ENCODE data around the gene UBP1.

DNA sequence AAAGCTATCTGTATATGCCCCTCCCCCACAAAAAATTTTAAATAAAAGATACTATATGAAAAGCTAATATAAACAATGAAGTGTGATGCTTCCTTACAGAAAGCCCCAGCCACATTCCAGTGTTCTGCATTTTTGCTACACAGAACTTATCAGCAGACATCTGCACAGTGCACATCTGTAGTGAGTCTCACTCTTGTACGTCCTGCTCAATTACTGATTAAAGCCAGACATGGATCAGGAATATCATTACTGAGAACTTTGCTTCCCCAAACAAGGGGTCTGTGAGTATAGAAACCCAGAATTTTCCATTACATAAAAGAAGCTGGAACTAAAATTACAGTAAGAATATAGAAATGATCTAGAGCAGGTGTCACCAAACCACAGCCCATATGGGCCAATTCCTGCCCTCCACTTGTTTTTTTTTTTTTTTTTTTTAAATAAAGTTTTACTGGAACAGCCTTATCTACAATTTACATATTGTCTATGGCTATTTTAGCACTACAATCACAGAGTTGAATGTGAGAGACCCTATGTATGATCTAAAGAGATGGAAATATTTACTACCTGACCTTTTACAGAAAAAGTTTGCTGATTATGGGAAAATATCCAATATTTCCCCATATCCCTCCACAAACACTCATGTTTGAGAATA lies 45.7 kb downstream of the UBP1 start:
- TF ChIP-seq, protein P1, sequence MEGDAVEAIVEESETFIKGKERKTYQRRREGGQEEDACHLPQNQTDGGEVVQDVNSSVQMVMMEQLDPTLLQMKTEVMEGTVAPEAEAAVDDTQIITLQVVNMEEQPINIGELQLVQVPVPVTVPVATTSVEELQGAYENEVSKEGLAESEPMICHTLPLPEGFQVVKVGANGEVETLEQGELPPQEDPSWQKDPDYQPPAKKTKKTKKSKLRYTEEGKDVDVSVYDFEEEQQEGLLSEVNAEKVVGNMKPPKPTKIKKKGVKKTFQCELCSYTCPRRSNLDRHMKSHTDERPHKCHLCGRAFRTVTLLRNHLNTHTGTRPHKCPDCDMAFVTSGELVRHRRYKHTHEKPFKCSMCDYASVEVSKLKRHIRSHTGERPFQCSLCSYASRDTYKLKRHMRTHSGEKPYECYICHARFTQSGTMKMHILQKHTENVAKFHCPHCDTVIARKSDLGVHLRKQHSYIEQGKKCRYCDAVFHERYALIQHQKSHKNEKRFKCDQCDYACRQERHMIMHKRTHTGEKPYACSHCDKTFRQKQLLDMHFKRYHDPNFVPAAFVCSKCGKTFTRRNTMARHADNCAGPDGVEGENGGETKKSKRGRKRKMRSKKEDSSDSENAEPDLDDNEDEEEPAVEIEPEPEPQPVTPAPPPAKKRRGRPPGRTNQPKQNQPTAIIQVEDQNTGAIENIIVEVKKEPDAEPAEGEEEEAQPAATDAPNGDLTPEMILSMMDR (IDR thresholded peaks at IDR 0.05; ENCODE audit: low read length): no peak
- TF ChIP-seq EZH2 (IDR thresholded peaks at IDR 0.05; ENCODE audit: borderline replicate concordance, low read length): no peak
